Measurements from ENCODE around the gene TTC1.

TTC1 gene

GRCh38 chr5:160081495-160081894 lies 72.6 kb downstream of the TTC1 start:
- no peak for DNase-seq (ENCODE audit: low read depth)
- TF ChIP-seq CTCF (conservative IDR thresholded peaks at IDR 0.05; ENCODE audit: control insufficient read depth, insufficient read depth, low read depth, low read length) = no peak
- H3K4me3 ChIP-seq (ENCODE audit: control insufficient read depth, low read depth, low read length) = no peak overlapping the region

GRCh38 chr5:160082614-160083500 lies 73.9 kb downstream of the TTC1 start:
- no peak for TF ChIP-seq CTCF (conservative IDR thresholded peaks at IDR 0.05; ENCODE audit: control insufficient read depth, insufficient read depth, low read depth, low read length)
- DNase-seq (ENCODE audit: low read depth) = peak; percentile 76
- H3K4me3 ChIP-seq (ENCODE audit: control insufficient read depth, low read depth, low read length) = no peak overlapping the region

GRCh38 chr5:160083501-160083900 lies 74.6 kb downstream of the TTC1 start:
- TF ChIP-seq CTCF (conservative IDR thresholded peaks at IDR 0.05; ENCODE audit: control insufficient read depth, insufficient read depth, low read depth, low read length) = no peak
- peak; percentile 30 for DNase-seq (ENCODE audit: low read depth)
- no peak overlapping the region for H3K4me3 ChIP-seq (ENCODE audit: control insufficient read depth, low read depth, low read length)

GRCh38 chr5:160084144-160084543 lies 75.2 kb downstream of the TTC1 start:
- no peak for TF ChIP-seq CTCF (conservative IDR thresholded peaks at IDR 0.05; ENCODE audit: control insufficient read depth, insufficient read depth, low read depth, low read length)
- no peak for DNase-seq (ENCODE audit: low read depth)
- H3K4me3 ChIP-seq (ENCODE audit: control insufficient read depth, low read depth, low read length) = no peak overlapping the region

GRCh38 chr5:160087199-160087598 lies 78.3 kb downstream of the TTC1 start:
- DNase-seq (ENCODE audit: low read depth) = no peak
- no peak overlapping the region for H3K4me3 ChIP-seq (ENCODE audit: control insufficient read depth, low read depth, low read length)
- no peak for TF ChIP-seq CTCF (conservative IDR thresholded peaks at IDR 0.05; ENCODE audit: control insufficient read depth, insufficient read depth, low read depth, low read length)

GRCh38 chr5:160088805-160089204 lies 79.9 kb downstream of the TTC1 start:
- no peak for TF ChIP-seq CTCF (conservative IDR thresholded peaks at IDR 0.05; ENCODE audit: control insufficient read depth, insufficient read depth, low read depth, low read length)
- DNase-seq (ENCODE audit: low read depth) = no peak
- H3K4me3 ChIP-seq (ENCODE audit: control insufficient read depth, low read depth, low read length) = no peak overlapping the region

Measured in fibroblast of mammary gland (primary cell).